ENCODE results near the gene POSTN.

The POSTN gene

GRCh38 chr13:37534181-37534580 lies 64.4 kb downstream of the POSTN start:
- H3K79me2 ChIP-seq (ENCODE audit: insufficient read depth, low read length): no peaks in the 10 kb centered on the region
- no peaks in the 10 kb centered on the region for H3K27me3 ChIP-seq (ENCODE audit: low read length)
- H3K9me3 ChIP-seq (ENCODE audit: insufficient read depth, low read length): no peaks in the 10 kb centered on the region
- H3K27ac ChIP-seq (ENCODE audit: low read depth, low read length): no peak overlapping the region
- no peaks in the 10 kb centered on the region for H3K36me3 ChIP-seq (ENCODE audit: low read length)
- H3K4me3 ChIP-seq (ENCODE audit: insufficient read depth, low read length, poor library complexity, severe bottlenecking): no peak overlapping the region
- no peaks in the 10 kb centered on the region for H3K9me2 ChIP-seq (replicated peaks; ENCODE audit: insufficient read depth, low read length)
- H3K4me2 ChIP-seq (ENCODE audit: low read depth, low read length, poor library complexity, severe bottlenecking): no peak overlapping the region
- TF ChIP-seq EZH2phosphoT487 (conservative IDR thresholded peaks at IDR 0.05; ENCODE audit: low read length): no peak
- TF ChIP-seq, protein P1, sequence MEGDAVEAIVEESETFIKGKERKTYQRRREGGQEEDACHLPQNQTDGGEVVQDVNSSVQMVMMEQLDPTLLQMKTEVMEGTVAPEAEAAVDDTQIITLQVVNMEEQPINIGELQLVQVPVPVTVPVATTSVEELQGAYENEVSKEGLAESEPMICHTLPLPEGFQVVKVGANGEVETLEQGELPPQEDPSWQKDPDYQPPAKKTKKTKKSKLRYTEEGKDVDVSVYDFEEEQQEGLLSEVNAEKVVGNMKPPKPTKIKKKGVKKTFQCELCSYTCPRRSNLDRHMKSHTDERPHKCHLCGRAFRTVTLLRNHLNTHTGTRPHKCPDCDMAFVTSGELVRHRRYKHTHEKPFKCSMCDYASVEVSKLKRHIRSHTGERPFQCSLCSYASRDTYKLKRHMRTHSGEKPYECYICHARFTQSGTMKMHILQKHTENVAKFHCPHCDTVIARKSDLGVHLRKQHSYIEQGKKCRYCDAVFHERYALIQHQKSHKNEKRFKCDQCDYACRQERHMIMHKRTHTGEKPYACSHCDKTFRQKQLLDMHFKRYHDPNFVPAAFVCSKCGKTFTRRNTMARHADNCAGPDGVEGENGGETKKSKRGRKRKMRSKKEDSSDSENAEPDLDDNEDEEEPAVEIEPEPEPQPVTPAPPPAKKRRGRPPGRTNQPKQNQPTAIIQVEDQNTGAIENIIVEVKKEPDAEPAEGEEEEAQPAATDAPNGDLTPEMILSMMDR (IDR thresholded peaks at IDR 0.05; ENCODE audit: insufficient read depth, low read length, poor library complexity, severe bottlenecking): no peak
- no peak overlapping the region for H2AFZ ChIP-seq (ENCODE audit: low read depth, low read length, severe bottlenecking)
- no peaks in the 10 kb centered on the region for H4K20me1 ChIP-seq (ENCODE audit: low read depth, low read length)
- no peaks in the 10 kb centered on the region for H3F3A ChIP-seq (ENCODE audit: insufficient read depth)
- no peak overlapping the region for H3K9ac ChIP-seq (ENCODE audit: low read length)

GRCh38 chr13:37531049-37531448 lies 67.5 kb downstream of the POSTN start:
- Histone ChIP-seq H3K4me2 (ENCODE audit: low read depth, low read length, poor library complexity, severe bottlenecking) (no peak overlapping the region), H3K4me3 (ENCODE audit: insufficient read depth, low read length, poor library complexity, severe bottlenecking) (no peak overlapping the region), H3K36me3 (ENCODE audit: low read length) (no peaks in the 10 kb centered on the region), H4K20me1 (ENCODE audit: low read depth, low read length) (no peaks in the 10 kb centered on the region), H3K79me2 (ENCODE audit: insufficient read depth, low read length) (no peaks in the 10 kb centered on the region), H3K27ac (ENCODE audit: low read depth, low read length) (no peak overlapping the region), H2AFZ (ENCODE audit: low read depth, low read length, severe bottlenecking) (no peak overlapping the region), H3K9me3 (ENCODE audit: insufficient read depth, low read length) (no peaks in the 10 kb centered on the region), H3F3A (ENCODE audit: insufficient read depth) (no peaks in the 10 kb centered on the region), H3K9me2 (replicated peaks; ENCODE audit: insufficient read depth, low read length) (no peaks in the 10 kb centered on the region), H3K9ac (ENCODE audit: low read length) (no peak overlapping the region), H3K27me3 (ENCODE audit: low read length) (no peaks in the 10 kb centered on the region)
- TF ChIP-seq EZH2phosphoT487 (conservative IDR thresholded peaks at IDR 0.05; ENCODE audit: low read length): no peak
- TF ChIP-seq, protein P1 (IDR thresholded peaks at IDR 0.05; ENCODE audit: insufficient read depth, low read length, poor library complexity, severe bottlenecking): no peak

GRCh38 chr13:37529751-37530385 lies 68.7 kb downstream of the POSTN start:
- Histone ChIP-seq H3K36me3 (ENCODE audit: low read length) (no peaks in the 10 kb centered on the region), H3K9me2 (replicated peaks; ENCODE audit: insufficient read depth, low read length) (no peaks in the 10 kb centered on the region), H3K9me3 (ENCODE audit: insufficient read depth, low read length) (no peaks in the 10 kb centered on the region), H3K27ac (ENCODE audit: low read depth, low read length) (no peak overlapping the region), H3K9ac (ENCODE audit: low read length) (no peak overlapping the region), H3F3A (ENCODE audit: insufficient read depth) (no peaks in the 10 kb centered on the region), H3K79me2 (ENCODE audit: insufficient read depth, low read length) (no peaks in the 10 kb centered on the region), H3K27me3 (ENCODE audit: low read length) (no peaks in the 10 kb centered on the region), H3K4me3 (ENCODE audit: insufficient read depth, low read length, poor library complexity, severe bottlenecking) (no peak overlapping the region), H2AFZ (ENCODE audit: low read depth, low read length, severe bottlenecking) (no peak overlapping the region), H3K4me2 (ENCODE audit: low read depth, low read length, poor library complexity, severe bottlenecking) (no peak overlapping the region), H4K20me1 (ENCODE audit: low read depth, low read length) (no peaks in the 10 kb centered on the region)
- TF ChIP-seq, protein P1 (IDR thresholded peaks at IDR 0.05; ENCODE audit: insufficient read depth, low read length, poor library complexity, severe bottlenecking): no peak
- no peak for TF ChIP-seq EZH2phosphoT487 (conservative IDR thresholded peaks at IDR 0.05; ENCODE audit: low read length)
